ENCODE data around the gene ZFP30. TPM values are rescaled to one million over a fixed set of nuclear protein-coding genes. Genes with fewer than 3 reads are reported as not detected.
A peak's percentile ranks its signal among the peaks of the same experiment; 100 is the strongest.

ZFP30 gene
- total RNA-seq (2012; rRNA removed) (10.2 and 13.9 TPM in 2 replicates), polyA plus RNA-seq (2012; rRNA removed) (1.7 and 2.0 TPM in 2 replicates), Bru-seq, nascent RNA (percentile 61 among the genes with signal in this experiment), BruChase-seq, experiment 1, labeled RNA remaining after a 6-hour chase (percentile 69 among the genes with signal in this experiment), BruChase-seq, experiment 2, labeled RNA remaining after a 2-hour chase (percentile 73 among the genes with signal in this experiment)
- polyA plus RNA-seq (2012; cell fraction: cytosol; rRNA removed): 0.23 and 0.42 TPM in 2 replicates
- 4.1 and 9.5 TPM in 2 replicates for polyA plus RNA-seq (2012; cell fraction: nucleus; rRNA removed; ENCODE audit: low replicate concordance)
- long read RNA-seq: 0 reads

- peak within 1 kb of the TSS; percentile 91 for H3K14ac ChIP-seq (replicated peaks; ENCODE audit: low read depth, low read length)
- peaks cover under 1% of the 10 kb centered on the region; the same call in 1 of the 2 replicates for H3K9me3 ChIP-seq (ENCODE audit: control insufficient read depth, insufficient read depth, low read length)
- intact Hi-C loops (cut with micrococcal nuclease): loop anchor here (2.0 to 5.0 kb wide), 2 partner anchors 38 to 188 kb away; partner anchors contain the start of genes ZNF569 and ZNF570
- peak within 1 kb of the TSS; percentile 98 for H2AFZ ChIP-seq (replicated peaks; ENCODE audit: low read length, poor library complexity)
- BruUV-seq (replicated peaks): no TSS peak
- no peak within 1 kb of the TSS for H2BK20ac ChIP-seq (ENCODE audit: low read depth, low read length)
- H3K23ac ChIP-seq (ENCODE audit: low read depth, low read length): peak within 1 kb of the TSS; percentile 92
- peak within 1 kb of the TSS; percentile 95 for H3K4me2 ChIP-seq (ENCODE audit: low read depth, low read length)
- no peaks in the 10 kb centered on the region for H3K27me3 ChIP-seq (ENCODE audit: control insufficient read depth, insufficient read depth, low read length)
- H2AK5ac ChIP-seq (ENCODE audit: low read depth, low read length): peak within 1 kb of the TSS; percentile 44; the same call in 1 of the 2 replicates
- H3K9me1 ChIP-seq (ENCODE audit: insufficient read depth, low read length): no peaks in the 10 kb centered on the region
- peak within 1 kb of the TSS; percentile 96 for H2AK9ac ChIP-seq (replicated peaks; ENCODE audit: low read depth, low read length, poor library complexity)
- peak within 1 kb of the TSS; percentile 87 for H3K4ac ChIP-seq (ENCODE audit: low read depth, low read length)
- H4K91ac ChIP-seq (ENCODE audit: insufficient read depth, low read depth, low read length): peak within 1 kb of the TSS; percentile 81
- WGBS, 2 experiments (ENCODE audit: extremely low coverage in 2 of 2, insufficient read length in 1 of 2): 0% methylated on average over 14 of the region's 34 CpGs; no CpG with 5 or more reads in 1 of the 2 experiments
- peak within 1 kb of the TSS; percentile 85; the same call in 1 of the 2 replicates for H3K56ac ChIP-seq (ENCODE audit: extremely low read depth, insufficient read depth, low read length)
- peak within 1 kb of the TSS; percentile 89 for H3K4me3 ChIP-seq (ENCODE audit: insufficient read depth, low read depth, low read length)
- DNase-seq (peak; percentile 81), ATAC-seq (ENCODE audit: low read depth) (peak; percentile 93)
- no peaks in the 10 kb centered on the region for H4K20me1 ChIP-seq (ENCODE audit: insufficient read depth, low read length)
- H2BK120ac ChIP-seq (ENCODE audit: low read depth, low read length): peak within 1 kb of the TSS; percentile 58
- ChIA-PET POLR2A (ENCODE audit: unreplicated experiment) (interaction anchor here (0.6 kb wide), 1 partner anchor 285 kb away, joined by 3 read pairs; the partner anchor contains the start of gene ZNF527), CTCF (no interaction called here)
- in situ Hi-C loops (cut with MboI; ENCODE audit: low sequenced_read_pairs): no loop called here
- H3K79me1 ChIP-seq (ENCODE audit: low read depth in 1 of 2, low read length in 2 of 2): peaks cover 0 to 17% of the 10 kb centered on the region in 2 experiments; a peak in 2 of 4 replicates
- H4K8ac ChIP-seq (ENCODE audit: low read depth in 2 of 2, low read length in 2 of 2): peak within 1 kb of the TSS; percentile 86 to 88
- H2BK5ac ChIP-seq (ENCODE audit: low read depth, low read length, poor library complexity, severe bottlenecking): peak within 1 kb of the TSS; percentile 68
- peak within 1 kb of the TSS; percentile 77; the same call in 1 of the 3 replicates for H2BK15ac ChIP-seq (ENCODE audit: low read depth, low read length)
- TF ChIP-seq CHD1 (IDR thresholded peaks at IDR 0.05; ENCODE audit: low read depth, low read length) (0 out of 2 replicates have a peak, but pooled peaks have one; percentile 46), MAZ (IDR thresholded peaks at IDR 0.05; ENCODE audit: borderline replicate concordance, low read depth, low read length) (peak; percentile 75; the same call in 1 of the 2 replicates), CTCF (conservative IDR thresholded peaks at IDR 0.05; ENCODE audit: low read depth, low read length) (no peak), POLR2A (IDR thresholded peaks at IDR 0.05; ENCODE audit: low read depth, low read length) (peak; percentile 65; the same call in 1 of the 2 replicates), RFX5 (IDR thresholded peaks at IDR 0.05; ENCODE audit: low read depth, low read length) (no peak)
- H3K36me3 ChIP-seq (ENCODE audit: control insufficient read depth, insufficient read depth, low read length): no peaks in the 10 kb centered on the region
- H3K18ac ChIP-seq (ENCODE audit: low read depth, low read length): peak within 1 kb of the TSS; percentile 44
- H3K4me1 ChIP-seq (ENCODE audit: control insufficient read depth, insufficient read depth, low read length): no peaks in the 10 kb centered on the region
- H4K5ac ChIP-seq (ENCODE audit: low read depth, low read length): peak within 1 kb of the TSS; percentile 83
- H3K9ac ChIP-seq (ENCODE audit: low read depth, low read length): peak within 1 kb of the TSS; percentile 75
- H3K27ac ChIP-seq (ENCODE audit: insufficient read depth, low read length): peak within 1 kb of the TSS; percentile 71
- dilution Hi-C loops (cut with HindIII; ENCODE audit: low sequenced_read_pairs, unreplicated experiment): no loop called here
These were observed at the start of gene ZFP30 for GRCh38 chr19:37655301-37655688. Gene ZFP30, minus strand, starts transcription at chr19:37655465. Its CDS starts 7,643 bp downstream, at chr19:37647822.
